Activated CD4-positive, alpha-beta memory T cell treated with anti-CD3 and anti-CD28 coated beads, Interleukin-2, amount 10 ng/mL, durations not matched to agents 7 days and 5 days (primary cell): ENCODE data around the gene DONSON. TPM values are rescaled to one million over a fixed set of nuclear protein-coding genes. Genes with fewer than 3 reads are reported as not detected.

ENCODE experiments used
- CTCF ChIA-PET: fragments of 350-600 bp; sonication (Branson Sonifier 250); formaldehyde crosslinking; loops from one replicate; lab custom pipeline; 2021; ENCODE audit warnings: antibody characterized with exemption, inconsistent platforms; lab: Charles Lee
- POLR2A ChIA-PET: fragments of 350-600 bp; sonication (Branson Sonifier 250); formaldehyde crosslinking; loops from one replicate; lab custom pipeline; 2021; ENCODE audit warnings: antibody characterized with exemption; lab: Charles Lee
- DNase-seq: peaks from one replicate; pipeline ENCODE4 v3.0.0-alpha.2; 2020
- H3K27ac Mint-ChIP-seq: one replicate; pipeline ENCODE4 v1.8.0; 2021; ENCODE audit warnings: mild to moderate bottlenecking, mixed read lengths
- H3K27me3 Mint-ChIP-seq: one replicate; pipeline ENCODE4 v1.8.0; 2021; ENCODE audit warnings: mixed read lengths
- H3K36me3 Mint-ChIP-seq: one replicate; pipeline ENCODE4 v1.8.0; 2021; ENCODE audit warnings: low read depth, mixed read lengths
- H3K4me1 Mint-ChIP-seq: one replicate; pipeline ENCODE4 v1.8.0; 2021; ENCODE audit warnings: mixed read lengths
- H3K4me3 Mint-ChIP-seq: one replicate; pipeline ENCODE4 v1.8.0; 2021; ENCODE audit warnings: mild to moderate bottlenecking, mixed read lengths
- H3K9me3 Mint-ChIP-seq: one replicate; pipeline ENCODE4 v1.8.0; 2021; ENCODE audit warnings: mixed read lengths
- total RNA-seq, 2 experiments: library from RNA; stranded (reverse); gene quantifications; one replicate each; pipeline ENCODE4 v1.2.3, GENCODE V29; 2021

DONSON gene
- total RNA-seq, 2 experiments from 2014 or later: 35.4 to 35.5 TPM

DNA sequence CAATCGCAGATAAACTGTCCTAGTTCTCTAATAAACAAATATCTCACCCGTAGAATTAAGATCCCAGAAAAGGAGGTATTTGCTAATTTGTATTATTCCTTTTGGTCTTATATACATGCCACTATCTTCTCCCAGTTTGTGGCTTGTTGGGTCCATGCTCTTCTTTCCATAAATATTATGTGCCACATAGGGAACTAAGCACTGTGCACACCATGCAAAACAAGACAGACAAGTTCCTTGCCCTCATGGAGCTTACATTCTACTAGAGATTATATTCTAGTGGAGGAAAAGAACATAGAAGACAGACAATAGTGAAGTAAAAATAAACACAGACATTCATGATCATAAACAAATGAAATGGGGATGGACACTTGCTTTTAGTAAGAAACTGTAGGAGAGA, 51.3 kb downstream of the DONSON start:
- no peaks in the 10 kb centered on the region for H3K9me3 Mint-ChIP-seq
- H3K27me3 Mint-ChIP-seq: no peaks in the 10 kb centered on the region
- ChIA-PET POLR2A (interaction anchor here (0.5 to 1.3 kb wide), 3 partner anchors 57 to 570 kb away, joined by 3 to 6 read pairs (median 3); partner anchors contain the start of genes IFNAR1 and TMEM50B), CTCF (interaction anchor here (1.7 kb wide), 1 partner anchor 69 kb away, joined by 4 read pairs; no protein-coding TSS in a partner anchor)
- H3K4me1 Mint-ChIP-seq: peaks cover 22% of the 10 kb centered on the region
- DNase-seq: no peak
- H3K4me3 Mint-ChIP-seq: no peak overlapping the region
- H3K27ac Mint-ChIP-seq: no peak overlapping the region
- peaks cover 72% of the 10 kb centered on the region for H3K36me3 Mint-ChIP-seq

DNA sequence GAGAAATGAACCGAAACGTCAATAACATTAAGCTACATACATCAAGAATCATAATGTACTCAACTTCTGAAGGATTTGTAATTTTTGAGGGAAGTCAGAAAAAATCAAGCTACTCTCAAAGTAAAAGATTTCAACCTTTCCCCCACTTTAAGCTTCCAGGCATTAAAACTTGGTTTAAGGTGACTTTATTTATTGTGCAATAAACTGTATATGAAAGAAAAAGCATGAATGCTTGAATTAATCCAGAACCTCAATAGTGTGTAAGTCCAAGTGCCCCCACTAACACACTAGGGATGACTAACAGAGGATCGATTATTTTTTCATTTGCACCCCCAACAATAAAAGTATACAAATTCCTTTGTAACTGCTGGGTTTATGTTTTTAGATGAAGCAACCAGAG, 57.5 kb downstream of the DONSON start:
- H3K9me3 Mint-ChIP-seq: no peaks in the 10 kb centered on the region
- POLR2A ChIA-PET: interaction anchor here (0.9 kb wide), 1 partner anchor 51 kb away, joined by 6 read pairs; no protein-coding TSS in a partner anchor
- DNase-seq: no peak
- H3K27me3 Mint-ChIP-seq: no peaks in the 10 kb centered on the region
- H3K27ac Mint-ChIP-seq: no peak overlapping the region
- no peak overlapping the region for H3K4me3 Mint-ChIP-seq
- H3K36me3 Mint-ChIP-seq: peaks cover 71% of the 10 kb centered on the region
- H3K4me1 Mint-ChIP-seq: peaks cover 3% of the 10 kb centered on the region
- CTCF ChIA-PET: interaction anchor here (1.0 kb wide), 1 partner anchor 51 kb away, joined by 3 read pairs; the partner anchor contains the start of gene TMEM50B

Other genes starting within 250 kb of the DONSON start
- 1 to 10 TPM; 4.6 to 4.7 TPM for gene IFNGR2, start 185.3 kb downstream of the DONSON start, total RNA-seq
- 10 to 100 TPM; 26.5 to 28.2 TPM for gene TMEM50B, start 108.7 kb downstream of the DONSON start, total RNA-seq
- under 1 TPM; 0.55 to 0.60 TPM for gene DNAJC28, start 97.0 kb downstream of the DONSON start, total RNA-seq
- 100 to 1,000 TPM; 108 to 111 TPM for gene GART, start 46.6 kb downstream of the DONSON start, total RNA-seq
- gene SON, start 45.6 kb downstream of the DONSON start, total RNA-seq: 100 to 1,000 TPM; 279 to 290 TPM
- 10 to 100 TPM; 33.6 to 39.3 TPM for gene CRYZL1, start 53.1 kb upstream of the DONSON start, total RNA-seq
- 1 to 10 TPM; 2.7 to 4.0 TPM for gene ITSN1, start 53.8 kb upstream of the DONSON start, total RNA-seq